SK-N-MC (cell line): Measurements from ENCODE around the gene ATP9B.

ENCODE experiments used
- EZH2 ChIP-seq: fragments of 200-600 bp; sonication (generic); IDR thresholded peaks from one replicate; pipeline ENCODE4 v1.6.1; 2017; ENCODE audit warnings: antibody characterized with exemption
- FOXP2 ChIP-seq: optimal IDR thresholded peaks from 2 replicates; pipeline ENCODE3; 2011; ENCODE audit warnings: mild to moderate bottlenecking, moderate library complexity; ENCODE audit not compliant: insufficient read depth; ENCODE audit errors: extremely low read length, control extremely low read depth
- POLR2AphosphoS5 ChIP-seq: IDR thresholded peaks from 2 replicates; pipeline ENCODE4 v1.6.1; 2012; ENCODE audit warnings: mild to moderate bottlenecking, low read depth, low read length, borderline replicate concordance

GRCh38 chr18:79195716-79196683 is 126.8 kb downstream of the ATP9B start:
- TF ChIP-seq FOXP2: no peak
- no peak for TF ChIP-seq EZH2
- TF ChIP-seq POLR2AphosphoS5: no peak
